Measurements from ENCODE around the gene OGFR. TPM values are rescaled to one million over a fixed set of nuclear protein-coding genes. Genes with fewer than 3 reads are reported as not detected.
"Not testable (repeated sequence)": the region's sequence is repeated elsewhere in the genome, so short reads cannot be mapped to it uniquely, and the experiment has no call there.

OGFR gene
- total and polyA plus RNA-seq, 2 experiments from 2014 or later = 9.9 to 52.2 TPM

- no peaks in the 10 kb centered on the region for H3K4me1 ChIP-seq (ENCODE audit: insufficient read depth)
- H3K9me2 ChIP-seq (ENCODE audit: insufficient read depth) = no peaks in the 10 kb centered on the region
- peaks cover 1% of the 10 kb centered on the region; the same call in 1 of the 2 replicates for H3K36me3 ChIP-seq (ENCODE audit: low read depth)
- H3K9me3 ChIP-seq (ENCODE audit: low read depth) = no peaks in the 10 kb centered on the region
- H3K4me3 ChIP-seq = no peak overlapping the region
- no peak overlapping the region for H3K4me2 ChIP-seq (ENCODE audit: unreplicated experiment)
- H3F3A ChIP-seq (ENCODE audit: insufficient read depth) = no peaks in the 10 kb centered on the region
- no peak for TF ChIP-seq EZH2 (IDR thresholded peaks at IDR 0.05; ENCODE audit: insufficient read depth, poor library complexity, severe bottlenecking)
- no peak for TF ChIP-seq EZH2phosphoT487 (IDR thresholded peaks at IDR 0.05; ENCODE audit: insufficient read depth, low read depth)
- in situ Hi-C loops (cut with MboI) = no loop called here
- DNase-seq = no peak
- H3K27me3 ChIP-seq (replicated peaks; ENCODE audit: insufficient read depth) = no peaks in the 10 kb centered on the region
- no peaks in the 10 kb centered on the region for H4K20me1 ChIP-seq (ENCODE audit: insufficient read depth)
- no peak overlapping the region for H3K27ac ChIP-seq
- no peak overlapping the region for H2AFZ ChIP-seq
- no peak overlapping the region for H3K9ac ChIP-seq
- peaks cover 15% of the 10 kb centered on the region; the same call in 1 of the 2 replicates for H3K79me2 ChIP-seq (ENCODE audit: insufficient read depth)
These were observed 44.8 kb downstream of the OGFR start for GRCh38 chr20:62849431-62849830.

- TF ChIP-seq EZH2 (IDR thresholded peaks at IDR 0.05; ENCODE audit: insufficient read depth, poor library complexity, severe bottlenecking) (no peak), EZH2phosphoT487 (IDR thresholded peaks at IDR 0.05; ENCODE audit: insufficient read depth, low read depth) (no peak)
- Histone ChIP-seq H3K27me3 (replicated peaks; ENCODE audit: insufficient read depth) (no peaks in the 10 kb centered on the region), H3F3A (ENCODE audit: insufficient read depth) (no peaks in the 10 kb centered on the region), H3K9me2 (ENCODE audit: insufficient read depth) (no peaks in the 10 kb centered on the region), H3K9me3 (ENCODE audit: low read depth) (no peaks in the 10 kb centered on the region), H3K27ac (no peak overlapping the region), H3K36me3 (ENCODE audit: low read depth) (peaks cover 7% of the 10 kb centered on the region; the same call in 1 of the 2 replicates), H3K4me2 (ENCODE audit: unreplicated experiment) (no peak overlapping the region), H3K4me1 (ENCODE audit: insufficient read depth) (no peaks in the 10 kb centered on the region), H4K20me1 (ENCODE audit: insufficient read depth) (no peaks in the 10 kb centered on the region), H3K4me3 (no peak overlapping the region), H3K79me2 (ENCODE audit: insufficient read depth) (peaks cover 21% of the 10 kb centered on the region; the same call in 1 of the 2 replicates), H2AFZ (no peak overlapping the region), H3K9ac (no peak overlapping the region)
- WGBS, 2 experiments (ENCODE audit: low coverage in 1 of 2, low lambda C conversion rate in 2 of 2, missing lambda C conversion rate in 2 of 2) = 91 to 92% methylated on average over 22 of the region's 22 CpGs
- no peak for DNase-seq
- in situ Hi-C loops (cut with MboI) = no loop called here
These were observed 45.8 kb downstream of the OGFR start for GRCh38 chr20:62850333-62850974.

- H3K9me2 ChIP-seq (ENCODE audit: insufficient read depth) = no peaks in the 10 kb centered on the region
- no peak overlapping the region for H3K27ac ChIP-seq
- H3K9ac ChIP-seq = no peak overlapping the region
- TF ChIP-seq EZH2 (IDR thresholded peaks at IDR 0.05; ENCODE audit: insufficient read depth, poor library complexity, severe bottlenecking) (no peak), EZH2phosphoT487 (IDR thresholded peaks at IDR 0.05; ENCODE audit: insufficient read depth, low read depth) (no peak)
- no peaks in the 10 kb centered on the region for H3K27me3 ChIP-seq (replicated peaks; ENCODE audit: insufficient read depth)
- no peaks in the 10 kb centered on the region for H3F3A ChIP-seq (ENCODE audit: insufficient read depth)
- peaks cover 38% of the 10 kb centered on the region; the same call in 1 of the 2 replicates for H3K79me2 ChIP-seq (ENCODE audit: insufficient read depth)
- H3K36me3 ChIP-seq (ENCODE audit: low read depth) = peaks cover 13% of the 10 kb centered on the region; the same call in 1 of the 2 replicates
- WGBS, 2 experiments (ENCODE audit: low coverage in 1 of 2, low lambda C conversion rate in 2 of 2, missing lambda C conversion rate in 2 of 2) = 84 to 89% methylated on average over 8 of the region's 8 CpGs
- no peaks in the 10 kb centered on the region for H3K4me1 ChIP-seq (ENCODE audit: insufficient read depth)
- no peaks in the 10 kb centered on the region for H3K9me3 ChIP-seq (ENCODE audit: low read depth)
- no peak for DNase-seq
- no peak overlapping the region for H2AFZ ChIP-seq
- no peaks in the 10 kb centered on the region for H4K20me1 ChIP-seq (ENCODE audit: insufficient read depth)
- in situ Hi-C loops (cut with MboI) = no loop called here
- no peak overlapping the region for H3K4me2 ChIP-seq (ENCODE audit: unreplicated experiment)
- no peak overlapping the region for H3K4me3 ChIP-seq
These were observed 47.6 kb downstream of the OGFR start for GRCh38 chr20:62852196-62852595.

- Histone ChIP-seq H3K27ac (no peak overlapping the region), H3K79me2 (ENCODE audit: insufficient read depth) (peaks cover 45% of the 10 kb centered on the region; the same call in 1 of the 2 replicates), H2AFZ (no peak overlapping the region), H3K9ac (no peak overlapping the region), H3K27me3 (replicated peaks; ENCODE audit: insufficient read depth) (no peaks in the 10 kb centered on the region), H3K9me3 (ENCODE audit: low read depth) (no peaks in the 10 kb centered on the region), H3K36me3 (ENCODE audit: low read depth) (peaks cover 17% of the 10 kb centered on the region; the same call in 1 of the 2 replicates), H3K4me2 (ENCODE audit: unreplicated experiment) (no peak overlapping the region), H3K9me2 (ENCODE audit: insufficient read depth) (no peaks in the 10 kb centered on the region), H4K20me1 (ENCODE audit: insufficient read depth) (no peaks in the 10 kb centered on the region), H3F3A (ENCODE audit: insufficient read depth) (no peaks in the 10 kb centered on the region), H3K4me3 (no peak overlapping the region), H3K4me1 (ENCODE audit: insufficient read depth) (no peaks in the 10 kb centered on the region)
- no peak for DNase-seq
- in situ Hi-C loops (cut with MboI) = no loop called here
- TF ChIP-seq EZH2 (IDR thresholded peaks at IDR 0.05; ENCODE audit: insufficient read depth, poor library complexity, severe bottlenecking) (no peak), EZH2phosphoT487 (IDR thresholded peaks at IDR 0.05; ENCODE audit: insufficient read depth, low read depth) (no peak)
- WGBS, 2 experiments (ENCODE audit: low coverage in 1 of 2, low lambda C conversion rate in 2 of 2, missing lambda C conversion rate in 2 of 2) = 91 to 94% methylated on average over 12 of the region's 12 CpGs
These were observed 48.2 kb downstream of the OGFR start for GRCh38 chr20:62852841-62853240.

GRCh38 chr20:62853304-62853703 is 48.7 kb downstream of the OGFR start:
- H3F3A ChIP-seq (ENCODE audit: insufficient read depth); H3K4me2 ChIP-seq (ENCODE audit: unreplicated experiment); H3K27me3 ChIP-seq (replicated peaks; ENCODE audit: insufficient read depth); H2AFZ ChIP-seq; H4K20me1 ChIP-seq (ENCODE audit: insufficient read depth); H3K9me3 ChIP-seq (ENCODE audit: low read depth); DNase-seq; H3K9me2 ChIP-seq (ENCODE audit: insufficient read depth); H3K27ac ChIP-seq; H3K4me3 ChIP-seq; H3K4me1 ChIP-seq (ENCODE audit: insufficient read depth); in situ Hi-C loops (cut with MboI); H3K9ac ChIP-seq: not testable (repeated sequence)
- 79 to 80% methylated on average over 4 to 6 of the region's 6 CpGs for WGBS, 2 experiments (ENCODE audit: low coverage in 1 of 2, low lambda C conversion rate in 2 of 2, missing lambda C conversion rate in 2 of 2)
- H3K36me3 ChIP-seq (ENCODE audit: low read depth) = peaks cover 17% of the 10 kb centered on the region; the same call in 1 of the 2 replicates
- peaks cover 50% of the 10 kb centered on the region for H3K79me2 ChIP-seq (ENCODE audit: insufficient read depth)
